ENCODE measurements around the gene DYNLRB2.

Gene DYNLRB2

GRCh38 chr16:80554033-80554432 lies 13.2 kb downstream of the DYNLRB2 start:
- no peak for DNase-seq

GRCh38 chr16:80556481-80556880 lies 15.7 kb downstream of the DYNLRB2 start:
- no peak for DNase-seq

- DNase-seq: no peak
These were observed 16.2 kb downstream of the DYNLRB2 start for GRCh38 chr16:80557037-80557436.

- DNase-seq: no peak
These were observed 18.6 kb downstream of the DYNLRB2 start for GRCh38 chr16:80559369-80559768.

- DNase-seq: no peak
These were observed 22.3 kb downstream of the DYNLRB2 start for GRCh38 chr16:80563066-80563465.

- DNase-seq: no peak
These were observed 23.6 kb downstream of the DYNLRB2 start for GRCh38 chr16:80564394-80564793.

GRCh38 chr16:80569440-80570105 lies 28.8 kb downstream of the DYNLRB2 start:
- no peak for DNase-seq

- no peak for DNase-seq
These were observed 29.3 kb downstream of the DYNLRB2 start for GRCh38 chr16:80570106-80570478.

- DNase-seq: no peak
These were observed 32.9 kb downstream of the DYNLRB2 start for GRCh38 chr16:80573700-80574120.

- DNase-seq: no peak
These were observed 35.6 kb downstream of the DYNLRB2 start for GRCh38 chr16:80576343-80576912.

- DNase-seq: no peak
These were observed 36.9 kb downstream of the DYNLRB2 start for GRCh38 chr16:80577485-80578280.

- DNase-seq: peak; percentile 8
These were observed 39.5 kb downstream of the DYNLRB2 start for GRCh38 chr16:80580109-80580832.

- no peak for DNase-seq
These were observed 42.7 kb downstream of the DYNLRB2 start for GRCh38 chr16:80583466-80583865.

GRCh38 chr16:80585764-80586163 lies 45.0 kb downstream of the DYNLRB2 start:
- no peak for DNase-seq

- DNase-seq: no peak
These were observed 45.7 kb downstream of the DYNLRB2 start for GRCh38 chr16:80586476-80586875.

- no peak for DNase-seq
These were observed 46.3 kb downstream of the DYNLRB2 start for GRCh38 chr16:80587071-80587470.

- DNase-seq: no peak
These were observed 50.5 kb downstream of the DYNLRB2 start for GRCh38 chr16:80591071-80591915.

GRCh38 chr16:80592273-80592672 lies 51.5 kb downstream of the DYNLRB2 start:
- DNase-seq: no peak

GRCh38 chr16:80594756-80595155 lies 54.0 kb downstream of the DYNLRB2 start:
- DNase-seq: no peak

- no peak for DNase-seq
These were observed 55.9 kb downstream of the DYNLRB2 start for GRCh38 chr16:80596507-80597207.

- no peak for DNase-seq
These were observed 58.7 kb downstream of the DYNLRB2 start for GRCh38 chr16:80599466-80599865.

Data from effector CD8-positive, alpha-beta T cell (primary cell).